Measurements from ENCODE around the gene MRPL34.

The MRPL34 gene

GRCh38 chr19:17309198-17309964, 3.7 kb downstream of the MRPL34 start, which contains the start of gene DDA1:
DDA1 (plus strand) TSS chr19:17309563; CDS start chr19:17309655, 92 bp downstream.
- DNase-seq (ENCODE audit: low read depth in 2 of 2): peak; percentile 94 to 96

- no peak for DNase-seq (ENCODE audit: low read depth in 2 of 2)
Observed at GRCh38 chr19:17309965-17310461, 4.3 kb downstream of the MRPL34 start.

- no peak for DNase-seq (ENCODE audit: low read depth in 2 of 2)
Observed at GRCh38 chr19:17311455-17312188, 6.0 kb downstream of the MRPL34 start.

- DNase-seq (ENCODE audit: low read depth in 2 of 2): no peak
Observed at GRCh38 chr19:17312189-17313113, 6.8 kb downstream of the MRPL34 start.

GRCh38 chr19:17314007-17314593, 8.4 kb downstream of the MRPL34 start:
- no peak for DNase-seq (ENCODE audit: low read depth in 2 of 2)

GRCh38 chr19:17318966-17319365, 13.3 kb downstream of the MRPL34 start:
- DNase-seq (ENCODE audit: low read depth in 2 of 2): no peak

GRCh38 chr19:17319473-17320238, 14.0 kb downstream of the MRPL34 start:
- DNase-seq (ENCODE audit: low read depth in 2 of 2): no peak

GRCh38 chr19:17320435-17320834, 14.8 kb downstream of the MRPL34 start:
- no peak for DNase-seq (ENCODE audit: low read depth in 2 of 2)

- no peak for DNase-seq (ENCODE audit: low read depth in 2 of 2)
Observed at GRCh38 chr19:17321655-17322489, 16.2 kb downstream of the MRPL34 start.

- no peak for DNase-seq (ENCODE audit: low read depth in 2 of 2)
Observed at GRCh38 chr19:17322854-17323253, 17.2 kb downstream of the MRPL34 start.

- no peak for DNase-seq (ENCODE audit: low read depth in 2 of 2)
Observed at GRCh38 chr19:17323300-17323963, 17.8 kb downstream of the MRPL34 start.

- no peak for DNase-seq (ENCODE audit: low read depth in 2 of 2)
Observed at GRCh38 chr19:17323964-17324332, 18.3 kb downstream of the MRPL34 start.

- no peak for DNase-seq (ENCODE audit: low read depth in 2 of 2)
Observed at GRCh38 chr19:17324357-17325114, 18.9 kb downstream of the MRPL34 start.

GRCh38 chr19:17325133-17325532, 19.5 kb downstream of the MRPL34 start:
- DNase-seq (ENCODE audit: low read depth in 2 of 2): no peak

- no peak for DNase-seq (ENCODE audit: low read depth in 2 of 2)
Observed at GRCh38 chr19:17325881-17326594, 20.4 kb downstream of the MRPL34 start.

- no peak for DNase-seq (ENCODE audit: low read depth in 2 of 2)
Observed at GRCh38 chr19:17326595-17326966, 20.9 kb downstream of the MRPL34 start.

GRCh38 chr19:17327068-17327653, 21.5 kb downstream of the MRPL34 start:
- no peak for DNase-seq (ENCODE audit: low read depth in 2 of 2)

All from stimulated activated CD8-positive, alpha-beta memory T cell treated with anti-CD3 and anti-CD28 coated beads, Interleukin-7, amount 100 ng/mL, for 1 hour (primary cell).